ENCODE data around the gene ZNF883.
"Not testable (repeated sequence)": the region's sequence is repeated elsewhere in the genome, so short reads cannot be mapped to it uniquely, and the experiment has no call there.

The ZNF883 gene

DNA sequence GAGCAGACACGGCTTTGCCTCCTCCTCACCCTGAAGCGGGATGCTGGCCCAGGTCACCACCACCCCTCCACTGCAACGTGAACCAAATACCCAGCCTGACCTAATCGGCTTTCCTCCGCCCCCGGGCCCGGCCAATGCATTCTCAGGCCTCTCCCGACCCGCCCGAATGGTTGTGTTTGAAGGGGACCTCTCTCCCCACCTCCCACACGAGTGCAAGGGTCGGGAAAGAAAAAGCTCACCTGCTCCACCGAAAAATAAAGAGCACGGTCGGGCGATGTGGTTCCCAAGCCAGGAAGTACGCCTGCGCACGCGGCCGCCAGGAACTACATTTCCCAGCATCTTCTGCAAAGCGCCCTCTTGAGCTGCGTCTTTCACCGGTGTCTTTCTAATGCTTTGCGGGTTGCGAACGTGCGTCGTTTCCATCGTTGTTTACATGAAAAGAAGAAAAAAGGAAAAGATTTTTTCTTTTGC lies at the start of gene ZNF883:
Gene ZNF883 (minus strand): TSS at position 282 of the 471 bp plus-strand sequence.
- peak; percentile 72 for DNase-seq (ENCODE audit: low read depth)

DNA sequence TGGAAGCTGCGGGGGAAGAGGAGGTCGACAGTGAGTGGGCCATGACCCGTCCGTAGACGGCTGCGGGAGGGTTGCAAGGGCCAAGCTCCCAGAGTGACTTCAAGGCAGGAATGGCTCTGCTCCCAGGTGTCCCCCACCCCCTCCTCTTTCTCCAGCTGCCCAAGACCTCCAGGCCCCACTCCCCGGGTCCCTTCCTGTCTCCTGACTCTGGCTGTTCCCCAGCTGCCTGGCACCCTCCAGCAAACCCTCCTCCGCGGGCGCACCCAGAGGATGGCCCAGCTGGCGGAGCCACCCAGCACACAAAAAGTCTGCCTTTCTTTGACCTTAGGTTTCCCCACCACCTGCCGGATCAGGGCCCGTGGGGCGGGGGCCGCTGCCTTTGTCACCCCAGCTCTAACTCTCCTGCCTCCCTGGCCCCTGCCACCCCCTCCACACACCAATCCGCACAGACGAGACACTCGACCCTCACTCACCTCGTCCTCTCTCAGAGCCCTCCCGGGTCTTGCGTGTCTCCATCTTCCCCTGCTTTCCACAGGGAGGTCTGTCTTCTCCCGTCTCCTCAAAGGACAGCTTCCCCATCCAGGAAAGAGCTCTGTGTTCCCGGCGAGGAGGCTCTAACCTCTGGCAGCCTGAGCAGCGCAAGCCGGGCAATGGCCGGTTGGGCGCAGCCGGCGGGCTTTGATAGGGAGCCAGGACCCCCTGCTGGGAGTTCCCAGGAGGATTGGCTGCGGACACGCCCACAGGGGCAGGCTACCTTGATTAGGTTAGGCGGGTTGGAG lies 49.3 kb upstream of the ZNF883 start:
- not testable (repeated sequence) for DNase-seq (ENCODE audit: low read depth)

DNA sequence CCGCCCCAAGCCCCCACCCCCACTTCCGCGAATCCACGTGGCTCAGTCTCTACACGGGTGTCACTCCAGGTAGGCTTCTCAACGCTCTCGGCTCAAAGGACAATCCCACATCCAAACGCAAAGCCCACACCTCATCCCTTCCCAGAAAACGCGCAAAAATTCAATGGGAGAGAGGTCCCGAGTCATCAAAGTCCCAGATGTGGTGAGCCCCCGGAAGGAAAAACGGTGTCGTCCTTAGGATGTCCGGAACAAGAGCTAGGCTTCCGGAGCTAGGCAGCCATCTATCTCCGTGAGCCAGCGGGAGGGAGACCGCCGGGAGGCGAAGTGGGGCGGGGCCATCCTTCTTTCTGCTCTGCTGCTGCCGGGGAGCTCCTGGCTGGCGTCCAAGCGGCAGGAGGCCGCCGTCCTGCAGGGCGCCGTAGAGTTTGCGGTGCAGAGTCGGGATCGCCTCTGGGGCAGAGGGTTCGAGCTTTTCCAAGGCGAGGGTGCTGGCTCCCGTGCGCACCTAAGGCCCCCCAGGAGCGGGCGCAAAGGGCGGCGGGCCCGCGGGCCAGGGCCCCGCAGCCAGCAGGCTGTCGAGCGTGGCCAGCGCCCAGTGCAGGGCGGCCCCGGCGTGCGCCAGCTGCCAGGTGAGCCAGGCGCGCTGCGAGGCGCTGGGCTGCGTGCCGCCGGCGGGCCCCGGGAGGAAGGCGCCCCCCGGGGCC lies 47.7 kb upstream of the ZNF883 start:
- not testable (repeated sequence) for DNase-seq (ENCODE audit: low read depth)

DNA sequence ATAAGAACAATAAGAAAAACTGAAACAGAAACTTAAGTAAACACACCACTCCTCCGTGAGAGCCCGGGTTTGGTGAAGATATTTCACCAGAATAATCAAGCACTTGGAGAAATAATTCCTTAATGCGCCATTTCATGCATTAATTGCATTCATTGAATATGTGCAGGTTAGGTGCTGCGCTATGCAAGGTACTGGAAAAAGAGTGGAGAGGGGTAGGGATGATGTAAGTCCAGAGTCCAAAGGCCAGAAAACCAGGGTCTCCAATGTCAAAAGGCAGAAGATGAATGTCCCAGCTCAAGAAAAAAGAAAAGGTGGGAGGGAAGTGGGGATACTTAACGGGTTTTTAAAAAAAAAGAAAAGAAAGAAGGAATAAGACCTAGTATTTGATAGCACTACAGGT lies 45.2 kb upstream of the ZNF883 start:
- DNase-seq (ENCODE audit: low read depth): no peak

DNA sequence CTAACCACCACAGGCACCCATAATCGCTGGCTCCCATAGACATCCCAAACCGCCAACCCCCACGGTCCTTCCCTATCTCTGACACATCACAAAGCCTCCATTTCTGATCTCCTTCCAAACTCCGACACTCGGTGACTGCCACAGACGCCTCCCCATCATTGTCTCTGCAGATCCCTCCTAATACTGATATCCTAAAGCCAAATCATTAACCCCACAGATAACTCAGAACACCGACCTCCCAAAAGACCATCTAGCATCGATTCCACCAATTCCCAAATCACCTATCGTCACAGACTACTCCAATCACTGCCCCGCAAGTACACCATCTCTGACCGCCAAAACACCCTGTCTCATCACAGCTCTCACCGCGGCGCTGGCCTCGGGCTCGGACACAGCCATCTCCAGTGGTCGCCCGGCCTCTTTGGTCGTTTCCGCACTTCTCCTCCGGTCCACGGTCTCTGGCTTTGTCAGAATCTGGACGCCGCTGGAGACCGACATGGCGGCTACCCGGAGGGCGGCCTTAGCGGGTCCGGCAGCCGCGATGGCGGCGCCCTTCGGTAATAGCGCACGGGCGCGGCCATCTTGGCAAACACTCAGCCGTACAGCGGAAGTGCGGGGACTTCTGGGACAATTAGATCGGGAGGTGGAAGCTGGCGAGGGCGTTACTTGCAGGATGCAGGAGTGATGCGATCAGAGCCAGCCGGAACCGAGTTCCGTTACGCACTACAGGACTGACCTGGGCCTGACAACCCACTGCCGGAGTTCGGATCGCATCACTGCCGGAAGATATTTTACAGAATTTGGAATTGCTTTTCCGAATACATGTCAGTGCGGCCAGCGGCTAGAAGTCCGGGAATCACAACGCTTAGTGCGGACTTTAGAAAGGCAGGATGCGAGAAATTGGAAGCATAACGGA lies 44.5 kb upstream of the ZNF883 start, which contains the start of gene ZFP37:
Gene ZFP37 (minus strand): TSS at position 534 of the 916 bp plus-strand sequence. CDS start 36 bp downstream, at position 498.
- DNase-seq (ENCODE audit: low read depth): peak; percentile 93

DNA sequence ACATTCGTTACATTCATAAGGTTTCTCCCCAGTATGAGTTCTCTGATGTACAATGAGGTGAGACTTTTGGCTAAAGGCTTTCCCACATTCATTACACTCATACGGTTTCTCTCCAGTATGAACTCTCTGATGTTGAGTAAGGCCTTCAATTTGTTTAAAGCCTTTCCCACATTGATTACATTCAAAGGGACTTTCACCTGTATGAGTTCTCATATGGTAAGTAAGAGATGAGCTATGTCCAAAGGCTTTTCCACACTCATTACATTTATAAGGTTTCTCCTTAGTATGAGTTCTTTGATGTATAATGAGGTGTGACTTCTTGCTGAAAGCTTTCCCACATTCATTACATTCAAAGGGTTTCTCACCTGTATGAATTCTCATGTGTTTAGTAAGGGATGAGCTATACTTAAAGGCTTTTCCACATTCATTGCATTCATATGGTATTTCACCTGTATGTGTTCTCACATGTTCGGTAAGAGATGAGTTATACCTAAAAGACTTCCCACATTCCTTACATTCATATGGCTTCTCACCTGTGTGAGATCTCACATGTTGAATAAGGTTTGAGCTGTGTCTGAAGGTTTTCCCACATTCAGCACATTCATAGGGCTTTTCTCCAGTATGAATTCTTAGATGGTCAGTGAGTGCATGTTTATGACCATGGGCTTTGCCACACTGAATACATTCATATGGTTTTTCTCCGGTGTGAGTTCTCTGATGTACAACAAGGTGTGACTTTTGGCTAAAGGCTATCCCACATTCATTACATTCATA lies 31.1 kb upstream of the ZNF883 start:
- DNase-seq (ENCODE audit: low read depth): peak; percentile 20

DNA sequence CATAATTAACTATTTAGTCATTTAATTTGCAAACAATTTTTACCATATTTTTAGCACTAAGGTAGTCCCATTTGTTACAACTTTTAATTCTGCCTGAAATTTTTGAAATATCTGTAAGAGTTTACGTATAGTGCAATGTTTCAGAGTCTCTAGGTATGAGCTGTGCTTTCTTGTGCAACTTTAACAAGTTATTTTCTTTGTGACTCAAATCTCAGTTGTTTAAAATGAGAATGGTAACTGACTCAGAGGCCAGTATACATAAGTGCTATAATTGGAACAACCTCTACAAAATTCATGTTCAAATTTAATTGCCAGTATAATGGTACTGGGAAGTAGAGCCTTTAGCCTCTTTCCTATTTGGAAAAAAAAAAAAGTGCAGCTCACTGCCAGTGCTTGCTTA lies 14.2 kb upstream of the ZNF883 start:
- no peak for DNase-seq (ENCODE audit: low read depth)

DNA sequence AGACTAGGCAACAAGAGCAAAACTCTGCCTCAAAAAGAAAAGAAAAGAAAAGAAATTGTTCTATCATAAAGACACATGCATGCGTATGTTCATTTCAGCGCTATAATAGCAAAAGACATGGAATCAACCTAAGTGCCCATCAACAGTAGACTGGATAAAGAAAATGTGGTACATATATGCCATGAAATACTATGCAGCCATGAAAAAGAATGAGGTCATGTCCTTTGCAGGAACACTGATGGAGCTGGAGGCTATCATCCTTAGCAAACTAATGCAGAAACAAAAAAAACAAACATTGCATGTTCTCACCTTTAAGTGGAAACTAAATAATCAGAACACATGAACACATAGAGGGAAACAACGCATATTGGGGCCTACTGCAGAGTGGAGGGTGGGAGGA lies 6.3 kb upstream of the ZNF883 start:
- DNase-seq (ENCODE audit: low read depth): no peak

DNA sequence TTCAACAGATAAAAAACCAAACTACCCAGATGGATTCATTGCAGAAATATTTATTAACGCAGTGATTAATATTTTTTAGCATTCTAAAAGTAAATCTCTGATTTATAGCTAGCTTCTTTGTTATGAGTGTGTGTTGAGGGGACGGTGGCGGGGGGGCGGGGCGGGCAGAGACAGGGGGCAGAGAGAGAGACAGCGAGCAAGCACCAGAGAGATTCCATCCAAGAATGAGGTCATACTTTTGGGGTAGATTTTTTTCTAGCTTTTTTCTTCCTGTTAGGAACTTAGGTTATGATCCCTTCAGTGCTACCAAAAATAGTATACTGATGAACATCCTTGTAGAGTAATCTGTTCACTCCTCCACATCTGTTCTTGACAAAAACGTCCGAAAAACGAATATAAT lies 500 bp upstream of the ZNF883 start:
- peak; percentile 1 for DNase-seq (ENCODE audit: low read depth)

DNA sequence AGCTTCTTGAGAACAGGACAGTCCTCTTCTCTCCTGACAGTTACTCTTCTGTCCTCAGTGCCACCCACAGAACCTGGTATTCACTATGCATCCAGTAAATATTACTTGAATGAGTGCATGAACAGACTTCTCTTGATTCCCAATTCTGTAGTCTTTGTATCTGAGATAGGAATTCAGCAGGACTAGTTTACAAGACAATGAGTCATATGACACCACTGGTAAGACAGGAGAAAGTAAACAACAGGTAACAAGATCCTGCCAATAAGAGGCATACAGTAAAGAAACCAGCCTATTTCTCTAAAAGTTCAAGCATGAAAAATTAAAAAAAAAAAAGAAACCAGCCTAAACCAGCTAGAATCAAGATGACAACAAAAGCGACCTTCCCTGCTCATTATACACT lies 6.2 kb downstream of the ZNF883 start:
- no peak for DNase-seq (ENCODE audit: low read depth)

DNA sequence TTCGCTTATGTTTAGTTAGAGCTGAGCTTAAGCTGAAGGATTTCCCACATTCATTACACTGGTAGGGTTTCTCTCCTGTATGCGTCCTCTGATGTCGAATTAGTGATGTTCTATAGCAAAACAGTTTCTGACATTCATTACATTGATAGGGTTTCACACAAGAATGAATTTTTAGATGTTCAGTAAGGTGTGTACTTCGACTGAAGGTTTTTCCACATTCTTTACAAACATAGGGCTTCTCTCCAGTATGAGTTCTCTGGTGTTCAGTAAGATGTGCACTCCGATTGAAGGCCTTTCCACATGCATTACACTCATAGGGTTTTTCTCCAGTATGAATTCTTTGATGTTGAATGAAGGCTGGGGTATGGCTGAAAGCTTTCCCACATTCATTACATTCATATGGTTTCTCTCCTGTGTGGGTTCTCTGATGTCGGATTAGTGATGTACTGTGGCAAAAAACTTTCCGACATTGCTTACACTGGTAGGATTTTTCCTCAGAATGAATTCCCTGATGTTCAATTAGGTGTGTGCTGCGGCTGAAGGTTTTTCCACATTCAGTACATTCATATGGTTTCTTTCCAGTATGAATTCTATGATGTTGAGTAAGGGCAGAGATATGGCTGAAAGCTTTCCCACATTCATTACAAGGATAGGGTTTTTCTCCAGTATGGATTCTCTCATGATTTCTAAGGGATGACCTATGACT lies 14.6 kb downstream of the ZNF883 start:
- DNase-seq (ENCODE audit: low read depth): peak; percentile 1

DNA sequence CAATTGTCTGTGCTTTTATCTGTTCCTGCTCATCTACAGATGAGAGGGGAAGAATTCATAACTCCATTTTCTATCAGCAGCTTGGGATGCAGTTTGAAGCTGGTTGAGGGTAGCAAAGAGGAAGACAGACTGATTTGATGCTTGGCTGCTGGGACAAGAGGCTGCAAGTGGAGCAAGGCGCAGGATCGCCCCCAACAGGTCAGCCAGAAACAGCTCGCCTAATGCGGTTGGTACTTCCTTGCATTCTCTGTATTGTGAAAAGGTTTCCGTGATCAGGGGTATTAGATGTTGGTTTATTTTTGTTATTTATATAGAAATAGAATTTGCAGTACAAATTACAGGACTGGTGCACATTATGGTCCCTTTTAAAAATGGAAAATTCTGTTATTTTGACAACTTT lies 40.6 kb downstream of the ZNF883 start:
- DNase-seq (ENCODE audit: low read depth): peak; percentile 6

DNA sequence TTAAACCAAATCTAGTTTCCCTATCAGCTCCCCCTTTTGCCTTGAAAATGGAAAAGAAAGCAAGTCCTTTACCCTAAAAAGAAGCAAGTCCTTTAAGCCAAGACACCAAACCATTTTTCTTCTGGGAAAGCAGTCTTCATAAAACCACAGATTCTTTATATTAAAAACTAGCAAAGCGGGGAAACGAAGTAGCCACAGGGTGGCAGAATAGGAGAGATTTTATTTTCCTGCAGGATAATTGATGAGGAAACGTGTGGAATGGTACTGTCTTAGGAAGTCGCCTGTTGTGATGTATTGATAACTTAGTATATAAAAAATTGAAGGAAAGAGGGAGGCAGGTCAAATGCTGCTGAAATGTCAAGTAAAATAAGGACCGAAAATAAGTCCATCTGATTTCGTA lies 41.1 kb downstream of the ZNF883 start:
- DNase-seq (ENCODE audit: low read depth): no peak

DNA sequence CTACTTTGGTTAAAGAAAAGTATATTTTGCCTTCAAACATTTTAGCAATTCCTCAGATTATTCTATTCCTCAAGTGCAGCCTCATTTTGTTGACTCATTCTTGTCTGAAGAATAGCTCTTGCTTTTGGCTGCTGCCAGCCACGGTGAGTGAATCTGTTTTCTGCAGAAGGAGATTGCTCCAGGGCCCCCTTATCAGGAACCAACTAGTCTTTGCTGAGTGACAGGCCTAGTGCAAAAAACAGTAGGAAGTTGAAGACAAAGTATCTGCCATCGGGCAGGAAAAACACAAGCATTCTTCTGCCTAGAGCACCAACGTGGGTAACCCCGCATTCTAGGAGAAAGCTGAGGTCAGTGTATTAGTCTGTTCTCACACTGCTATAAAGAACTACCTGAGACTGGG lies 42.3 kb downstream of the ZNF883 start:
- peak; percentile 3 for DNase-seq (ENCODE audit: low read depth)

DNA sequence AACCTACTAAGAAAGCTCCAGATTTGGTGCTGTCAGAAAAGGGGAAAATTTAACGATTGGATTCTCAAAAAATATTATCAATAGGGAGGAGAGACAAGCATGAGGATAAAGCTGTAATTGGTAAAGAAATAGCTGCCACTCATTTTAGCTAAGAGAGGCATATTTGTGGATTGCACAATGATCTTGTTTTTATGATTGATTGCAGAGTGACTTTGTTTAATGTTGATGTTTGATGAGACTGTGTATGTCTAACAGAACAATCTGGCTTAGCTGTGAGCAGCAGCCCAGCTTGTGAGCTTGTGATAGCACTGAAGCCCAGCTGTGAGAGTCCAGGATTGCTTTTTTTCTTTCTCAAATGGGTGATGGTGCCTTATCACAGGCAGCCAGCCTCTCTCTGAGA lies 56.4 kb downstream of the ZNF883 start:
- DNase-seq (ENCODE audit: low read depth): no peak

DNA sequence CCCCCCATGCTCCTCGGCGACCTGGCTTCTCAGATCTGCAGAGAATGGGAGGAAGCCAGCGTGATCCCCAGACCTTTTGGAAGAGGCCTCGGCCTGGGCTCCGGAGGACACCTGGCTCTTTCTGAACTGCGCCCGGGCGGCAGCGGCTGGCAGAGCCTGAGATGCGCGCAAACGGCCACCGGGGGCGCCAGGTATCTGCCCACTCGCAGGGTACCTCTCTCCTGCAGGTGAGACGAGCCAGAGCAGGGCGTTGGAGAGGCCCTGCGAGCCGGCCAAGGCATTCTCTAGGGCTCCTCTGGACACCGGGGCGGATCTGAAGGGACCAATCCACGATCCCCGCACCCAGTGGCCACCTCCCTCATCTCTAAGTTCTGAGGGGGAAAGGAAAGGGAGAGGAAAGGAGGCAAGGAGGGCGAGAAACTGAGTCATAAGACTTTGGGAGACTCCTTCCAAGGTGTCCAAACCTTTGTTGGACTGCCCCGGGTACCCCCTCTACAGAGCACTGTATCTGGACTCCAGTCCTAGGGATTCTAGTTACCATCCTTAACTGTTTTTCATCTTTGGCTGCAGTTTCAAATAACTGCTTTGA lies 66.3 kb downstream of the ZNF883 start:
- no peak for DNase-seq (ENCODE audit: low read depth)

DNA sequence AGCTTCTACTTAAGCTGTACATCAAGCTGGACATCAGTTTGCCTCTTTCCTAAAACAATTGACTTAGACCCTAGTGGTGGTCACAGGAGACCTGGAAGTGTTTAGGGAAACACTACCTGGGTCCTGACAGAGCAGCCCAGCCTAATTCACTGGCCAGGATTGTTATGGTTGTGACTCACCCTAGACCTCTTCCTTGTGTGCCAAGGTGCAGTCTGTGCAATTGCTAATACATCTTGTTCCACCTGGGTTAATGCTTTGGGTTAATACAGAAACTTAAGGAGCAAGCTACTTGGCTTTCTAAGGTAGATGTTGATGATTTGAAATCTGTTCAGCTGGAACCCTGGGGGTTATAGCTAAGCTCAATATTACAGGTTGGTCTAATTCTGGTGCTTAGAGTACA lies 72.6 kb downstream of the ZNF883 start:
- no peak for DNase-seq (ENCODE audit: low read depth)

DNA sequence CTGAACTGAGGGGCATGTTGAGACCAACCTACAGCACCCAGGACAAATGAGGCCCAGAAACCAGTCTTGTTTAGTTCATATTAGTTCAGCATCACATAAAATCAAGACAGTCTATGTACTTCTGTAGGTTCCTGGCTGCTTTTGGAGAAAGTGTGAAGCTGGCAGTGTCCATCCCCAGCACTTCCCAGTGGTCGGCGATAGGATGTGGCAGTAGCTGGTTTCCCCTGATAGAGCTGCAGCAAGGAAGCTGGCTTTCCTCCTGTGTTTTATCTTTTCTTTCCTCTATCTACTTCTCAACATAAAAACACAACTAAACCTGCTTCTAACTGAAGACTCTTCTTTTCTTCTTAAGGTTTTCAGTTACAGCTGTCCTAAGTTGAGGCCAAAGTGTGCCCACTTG lies 78.3 kb downstream of the ZNF883 start:
- no peak for DNase-seq (ENCODE audit: low read depth)

DNA sequence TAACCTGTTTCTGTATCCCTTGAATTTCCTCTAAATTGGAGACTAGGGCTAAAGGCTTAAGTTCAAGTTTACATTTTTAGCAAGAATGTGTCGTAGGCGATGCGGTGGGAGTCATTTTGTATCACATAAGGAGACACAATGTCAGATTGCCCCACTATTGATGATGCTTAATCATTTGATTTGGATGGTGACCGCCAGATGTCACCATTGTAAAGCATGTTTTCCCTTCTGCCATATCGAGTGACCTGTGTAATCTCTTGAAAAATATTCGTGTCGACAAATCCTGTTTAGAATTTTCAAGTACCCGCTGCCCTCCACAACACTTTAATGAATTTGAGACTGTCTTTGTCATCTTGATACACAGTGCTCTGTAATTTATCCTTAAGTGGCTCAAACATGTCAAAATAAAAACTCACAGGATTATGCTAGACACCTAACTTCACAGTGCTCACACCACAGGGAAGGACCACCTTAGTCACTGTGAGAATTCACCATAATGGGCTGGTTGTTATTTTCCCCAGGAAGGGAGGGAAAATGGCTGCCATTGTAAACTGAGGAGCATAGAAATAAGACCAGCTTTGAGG lies 86.8 kb downstream of the ZNF883 start:
- peak; percentile 13 for DNase-seq (ENCODE audit: low read depth)

DNA sequence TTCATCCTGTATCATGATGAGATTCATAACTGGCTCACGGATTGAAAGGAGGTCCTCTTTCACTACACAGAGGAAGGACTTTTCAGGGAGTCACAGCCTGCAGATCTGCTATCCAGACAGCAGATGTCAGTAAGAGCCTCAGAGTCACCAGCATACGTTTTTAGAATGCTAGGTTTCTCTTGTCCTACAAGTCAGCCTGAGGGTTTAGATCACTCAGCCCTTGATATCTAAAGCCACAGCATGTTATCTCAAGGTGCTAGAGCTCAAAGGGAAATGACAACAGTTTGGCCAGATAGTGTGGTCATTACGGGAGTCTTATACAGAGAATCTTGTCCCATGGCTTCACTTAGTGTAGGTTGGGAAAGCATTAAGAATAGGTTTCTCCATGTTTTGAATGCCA lies 90.4 kb downstream of the ZNF883 start:
- peak; percentile 72 for DNase-seq (ENCODE audit: low read depth)

Data from amniotic epithelial cell (primary cell).